A549 (cell line): ENCODE data around the gene ARL4A.

Experiments
- FOSL2 ChIP-seq, 2 experiments: fragments of 450-650 bp in 1 of 2; fragments of >200 bp in 1 of 2; sonication (Bioruptor Twin) in 1 of 2; formaldehyde crosslinking; IDR thresholded peaks; 2 replicates each; pipeline versions ENCODE4 v1.5.0 to v1.6.1; 2016 to 2020; ENCODE audit warnings: mild to moderate bottlenecking in 1 of 2, moderate library complexity in 1 of 2
- JUNB ChIP-seq: fragments of >200 bp; sonication (Bioruptor Twin); formaldehyde crosslinking; IDR thresholded peaks from 2 replicates; pipeline ENCODE4 v1.6.1; 2016
- POLR2A ChIP-seq: IDR thresholded peaks from 2 replicates; pipeline ENCODE4 v1.6.1; 2012; ENCODE audit warnings: mild to moderate bottlenecking, low read length
- REST ChIP-seq: fragments of 200-600 bp; sonication (generic); IDR thresholded peaks from 2 replicates; pipeline ENCODE4 v1.6.1; 2016; ENCODE audit warnings: antibody characterized with exemption, mild to moderate bottlenecking, moderate library complexity

- TF ChIP-seq FOSL2 (IDR thresholded peaks at IDR 0.05) (no peak), FOSL2 (CRISPR knock-in tag; IDR thresholded peaks at IDR 0.05) (no peak), REST (no peak), JUNB (no peak), POLR2A (no peak)
Observed at GRCh38 chr7:12699299-12699698, 11.9 kb downstream of the ARL4A start.
